DMS79 (cell line): Measurements from ENCODE around the gene PARPBP.
"Not testable (repeated sequence)": the region's sequence is repeated elsewhere in the genome, so short reads cannot be mapped to it uniquely, and the experiment has no call there.

ENCODE experiments used
- DNase-seq: peaks from one replicate; lab custom pipeline; 2025; lab: John Stamatoyannopoulos, UW

Gene PARPBP

DNA sequence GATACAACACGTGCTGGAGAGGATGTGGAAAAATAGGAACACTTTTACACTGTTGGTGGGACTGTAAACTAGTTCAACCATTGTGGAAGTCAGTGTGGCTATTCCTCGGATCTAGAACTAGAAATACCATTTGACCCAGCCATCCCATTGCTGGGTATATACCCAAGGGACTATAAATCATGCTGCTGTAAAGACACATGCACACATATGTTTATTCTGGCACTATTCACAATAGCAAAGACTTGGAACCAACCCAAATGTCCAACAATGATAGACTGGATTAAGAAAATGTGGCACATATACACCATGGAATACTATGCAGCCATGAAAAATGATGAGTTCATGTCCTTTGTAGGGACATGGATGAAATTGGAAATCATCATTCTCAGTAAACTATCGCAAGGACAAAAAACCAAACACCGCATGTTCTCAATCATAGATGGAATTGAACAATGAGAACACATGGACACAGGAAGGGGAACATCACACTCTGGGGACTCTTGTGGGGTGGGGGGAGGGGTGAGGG, 27.1 kb downstream of the PARPBP start:
- DNase-seq = not testable (repeated sequence)

DNA sequence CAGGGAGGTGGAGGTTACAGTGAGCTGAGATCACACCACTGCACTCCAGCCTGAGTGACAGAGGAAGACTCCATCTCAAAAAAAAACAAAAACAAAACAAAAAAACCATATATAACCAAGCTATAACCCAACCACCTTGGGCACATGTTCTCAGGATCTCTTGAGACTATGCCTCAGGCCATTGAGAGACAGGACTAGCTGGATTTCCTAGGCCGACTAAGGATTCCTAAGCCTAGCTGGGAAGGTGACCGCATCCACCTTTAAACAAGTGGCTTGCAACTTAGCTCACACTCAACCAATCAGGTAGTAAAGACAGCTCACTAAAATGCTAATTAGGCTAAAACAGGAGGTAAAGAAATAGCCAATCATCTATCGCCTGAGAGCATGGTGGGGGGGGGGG, 35.2 kb downstream of the PARPBP start:
- not testable (repeated sequence) for DNase-seq

DNA sequence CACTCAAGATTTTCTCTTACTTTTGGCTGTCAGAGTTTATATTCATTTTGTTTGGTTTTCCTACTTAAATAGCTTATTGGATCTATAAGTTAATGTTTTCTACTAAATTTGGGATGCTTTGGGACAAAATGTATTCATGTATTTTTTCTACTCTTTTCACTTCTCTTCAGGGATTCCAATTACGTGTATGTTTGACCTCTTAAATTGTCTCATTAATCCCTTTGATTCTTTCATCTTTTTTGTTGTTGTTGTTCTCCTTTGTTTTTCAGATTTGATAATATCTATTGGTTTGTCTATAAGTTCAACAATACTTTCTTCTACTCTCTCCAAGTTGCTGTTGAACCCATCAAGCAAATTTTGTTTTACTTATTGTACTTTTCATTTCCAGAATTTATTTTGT, 43.4 kb downstream of the PARPBP start:
- DNase-seq = no peak

DNA sequence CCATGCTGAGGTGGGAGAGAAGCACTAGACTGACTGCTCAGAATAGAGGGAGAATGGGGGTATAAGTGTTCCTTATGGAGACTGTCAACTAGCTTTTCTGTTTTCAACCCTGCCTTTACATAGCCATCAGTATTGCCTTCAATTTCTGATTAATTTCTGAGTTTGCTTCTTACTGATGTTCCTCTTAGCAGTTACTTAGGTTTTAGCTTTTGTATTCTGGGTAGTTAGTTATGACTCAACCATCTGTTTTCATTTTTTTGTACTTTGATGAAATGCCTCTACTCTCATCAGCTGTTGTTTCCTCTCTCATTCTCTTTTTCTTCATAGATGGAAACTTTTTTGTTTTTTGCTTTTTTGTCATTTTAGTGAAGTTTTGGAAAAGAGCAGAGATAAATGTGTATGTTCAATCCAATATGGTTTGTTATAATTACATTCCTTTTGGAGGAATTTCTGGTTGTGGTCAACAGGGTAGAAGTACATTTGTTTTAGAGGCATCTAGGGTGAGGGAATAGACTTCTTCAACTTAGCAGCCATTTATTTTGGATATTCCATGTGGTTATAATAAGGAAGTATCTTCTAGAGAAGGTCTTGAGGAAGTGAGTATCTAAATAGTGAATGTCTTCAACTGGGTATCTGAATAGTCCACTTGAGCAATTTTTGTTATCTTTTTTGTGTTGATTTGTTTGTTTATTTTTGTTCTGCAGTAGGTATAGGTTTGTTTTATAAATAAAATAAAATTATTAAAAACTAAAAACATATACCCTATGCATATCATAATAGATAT, 48.0 kb downstream of the PARPBP start:
- DNase-seq = no peak

DNA sequence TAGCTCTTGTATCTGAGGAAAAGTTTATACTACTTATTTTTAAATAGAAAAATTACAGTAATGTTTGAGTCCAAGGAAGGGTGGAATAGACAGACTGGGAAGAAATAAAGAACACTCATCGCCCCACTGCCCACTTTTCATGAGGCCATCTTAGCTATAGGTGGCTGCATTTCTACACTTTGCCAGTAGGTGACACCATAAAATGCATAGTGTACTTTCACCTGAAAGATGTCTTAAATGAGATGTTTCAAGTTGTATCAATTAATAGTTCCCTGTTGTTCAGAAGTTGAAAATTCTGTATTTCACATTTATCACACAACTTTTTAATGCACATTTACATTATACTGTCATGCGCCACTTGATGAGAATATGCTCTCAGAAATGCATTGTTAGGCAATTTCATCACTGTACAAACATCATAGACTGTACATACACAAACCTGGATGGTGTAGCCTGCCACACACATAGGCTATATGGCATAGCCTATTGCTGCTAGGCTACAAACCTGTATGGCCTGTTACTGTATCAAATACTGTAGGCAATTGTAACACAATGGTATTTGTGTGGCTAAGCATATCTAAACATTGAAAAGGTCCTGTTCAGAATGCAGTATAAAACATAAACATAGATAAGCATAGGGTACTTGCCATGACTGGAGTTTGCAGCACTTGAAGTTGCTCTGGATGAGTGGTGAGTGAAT, 50.1 kb downstream of the PARPBP start:
- no peak for DNase-seq

DNA sequence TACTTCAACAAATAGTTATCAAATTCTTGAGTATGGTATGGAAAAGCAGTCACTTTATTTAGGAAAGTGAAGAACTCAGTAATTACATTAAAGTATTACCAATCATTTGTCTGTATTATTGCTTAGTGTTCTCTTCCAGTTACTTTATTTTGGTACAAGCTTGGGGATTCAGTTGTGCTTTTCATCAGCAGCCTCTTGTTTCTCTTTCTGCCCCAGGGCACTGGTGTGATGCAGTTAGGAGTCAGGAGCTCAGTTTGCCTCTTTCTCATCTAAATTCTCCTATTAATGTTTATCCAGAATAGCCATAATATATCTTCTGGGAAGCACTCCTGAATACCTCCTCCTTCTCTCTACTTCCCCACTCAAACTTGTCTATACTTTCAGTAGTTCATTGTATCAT, 52.0 kb downstream of the PARPBP start:
- DNase-seq = no peak

DNA sequence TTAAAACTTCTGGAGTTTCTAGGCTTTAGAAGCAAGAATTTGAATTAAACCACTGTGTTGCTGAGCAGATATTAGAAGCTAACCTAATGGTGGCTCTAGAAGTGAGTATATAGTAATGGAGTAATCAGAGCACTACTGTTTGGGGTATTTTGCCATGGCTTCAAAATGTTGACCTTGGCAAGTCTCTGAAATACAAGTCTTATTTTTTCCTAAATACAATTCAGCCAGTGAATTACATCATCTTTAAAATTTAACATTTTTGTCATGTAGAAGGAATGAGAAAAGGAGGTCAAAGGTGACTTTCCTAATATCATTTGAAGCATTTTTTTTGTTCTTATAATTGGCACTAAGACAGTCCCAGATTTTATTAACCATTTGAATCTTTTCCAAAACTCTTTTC, 52.5 kb downstream of the PARPBP start:
- DNase-seq = no peak

DNA sequence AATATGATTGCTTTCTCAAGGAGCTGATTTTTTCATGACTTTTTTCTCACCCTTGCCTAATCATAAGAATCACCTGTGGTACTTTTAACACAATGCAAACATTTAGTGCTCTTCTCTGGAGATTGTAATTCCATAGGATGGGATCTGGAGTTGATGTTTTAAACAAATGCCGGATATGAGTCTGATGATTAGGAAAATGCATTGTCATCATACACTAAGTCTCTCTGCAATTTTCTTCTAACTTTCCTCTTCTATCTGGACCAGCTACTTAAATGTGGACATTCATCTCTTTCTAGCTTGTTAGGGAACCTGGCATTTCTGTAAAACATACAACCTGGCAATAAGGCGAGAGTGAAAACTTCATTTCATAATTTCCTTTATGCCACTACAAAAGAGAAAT, 54.1 kb downstream of the PARPBP start:
- no peak for DNase-seq

DNA sequence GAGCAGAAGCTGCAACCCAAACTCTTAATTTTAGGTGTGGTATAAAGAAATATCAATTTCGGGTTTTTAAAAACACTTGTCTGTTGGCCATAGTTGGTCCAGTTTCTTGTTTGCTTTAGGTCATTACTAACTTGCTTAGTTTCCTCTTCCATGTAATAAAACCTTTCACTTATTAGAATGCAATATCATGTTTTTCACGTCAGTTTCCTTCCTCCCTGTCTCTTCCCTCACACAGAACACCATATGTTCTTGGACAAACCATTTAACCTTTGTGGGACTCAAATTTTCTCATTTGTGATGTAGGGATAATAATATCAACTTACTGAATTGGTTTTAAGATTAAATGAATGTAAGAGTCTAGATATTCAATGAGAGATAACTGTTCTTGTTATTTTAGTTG, 54.8 kb downstream of the PARPBP start:
- DNase-seq = no peak

DNA sequence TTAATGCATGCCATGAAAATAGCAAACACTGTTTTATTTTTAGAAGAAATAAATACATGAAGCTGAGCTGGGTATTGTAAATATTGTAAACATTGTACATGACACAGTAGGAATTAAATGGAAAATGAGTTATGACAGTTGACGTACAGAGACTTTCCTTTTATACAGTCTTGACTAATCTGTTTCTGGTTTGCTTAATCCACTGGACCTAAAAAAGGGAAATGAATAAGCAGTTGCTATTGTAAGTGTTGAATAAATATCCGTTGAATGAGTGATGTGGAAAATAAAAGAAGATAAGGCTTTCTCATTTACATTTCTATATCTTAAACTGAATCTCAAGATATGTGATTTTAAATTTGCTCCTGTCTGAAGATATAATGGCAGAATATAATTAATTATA, 62.7 kb downstream of the PARPBP start:
- no peak for DNase-seq

DNA sequence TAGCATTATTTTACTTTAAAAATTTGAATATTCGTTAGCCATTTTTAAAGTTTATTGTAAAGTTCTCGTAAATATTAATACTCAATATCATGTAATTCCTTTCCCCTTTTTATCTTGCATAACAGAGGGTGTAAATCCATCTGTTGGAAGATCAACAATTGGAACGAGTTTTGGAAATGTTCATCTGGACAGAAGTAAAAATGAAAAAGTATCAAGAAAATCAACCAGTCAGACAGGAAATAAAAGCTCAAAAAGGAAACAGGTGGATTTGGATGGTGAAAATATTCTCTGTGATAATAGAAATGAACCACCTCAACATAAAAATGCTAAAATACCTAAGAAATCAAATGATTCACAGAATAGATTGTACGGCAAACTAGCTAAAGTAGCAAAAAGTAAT, 75.8 kb downstream of the PARPBP start:
- DNase-seq = no peak

DNA sequence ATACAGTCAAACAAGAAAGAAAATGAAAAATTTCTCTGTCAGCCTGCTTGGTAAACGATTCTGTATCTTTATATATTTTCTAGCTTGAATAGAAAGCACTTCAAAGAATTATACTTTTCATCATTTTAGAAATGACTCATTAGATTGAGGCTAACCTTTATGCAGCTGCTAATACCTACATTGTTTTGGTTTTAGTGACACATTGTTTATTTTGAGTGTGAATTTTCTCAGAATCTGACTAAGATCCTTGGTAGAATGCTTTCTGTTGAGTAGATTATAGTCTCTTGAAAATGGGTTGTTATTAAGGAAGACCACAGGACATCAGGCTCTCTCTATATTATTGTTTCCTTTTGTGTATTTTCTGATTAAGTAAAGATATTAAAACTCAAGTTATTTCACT, 77.8 kb downstream of the PARPBP start, which contains the start of gene PMCH:
Gene PMCH, minus strand, starts transcription at position 45 of the 400 bp plus-strand sequence. CDS start 63 bp downstream, outside the sequence.
- DNase-seq = no peak

DNA sequence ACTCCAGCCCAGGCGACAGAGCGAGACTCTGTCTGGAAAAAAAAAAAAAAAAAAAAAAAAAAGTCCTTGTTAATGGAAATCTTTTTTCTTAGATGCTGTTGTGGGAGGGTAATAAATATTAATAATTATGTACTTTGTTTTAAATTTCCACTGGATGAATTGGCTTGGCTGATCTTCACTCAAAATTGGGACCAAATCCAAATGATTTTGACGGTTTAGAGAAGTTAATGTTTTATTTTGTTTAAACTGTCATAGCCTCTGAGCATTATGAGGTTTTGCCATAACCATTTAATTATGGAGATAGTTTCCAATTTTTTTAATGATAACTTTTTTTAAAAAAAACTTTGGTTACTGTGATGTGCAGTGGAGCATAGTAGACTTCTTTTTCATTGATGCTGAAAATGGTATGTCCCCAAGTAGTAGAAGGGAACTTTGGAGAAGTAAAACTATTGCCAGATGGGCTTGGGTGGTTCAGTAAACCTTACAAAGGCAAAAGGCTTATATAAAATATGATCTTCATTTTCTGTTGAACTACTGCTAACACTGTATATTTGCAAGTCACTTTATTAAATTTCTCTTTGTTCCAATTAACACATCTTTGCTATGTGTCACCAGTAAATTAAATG, 81.6 kb downstream of the PARPBP start:
- DNase-seq = no peak

DNA sequence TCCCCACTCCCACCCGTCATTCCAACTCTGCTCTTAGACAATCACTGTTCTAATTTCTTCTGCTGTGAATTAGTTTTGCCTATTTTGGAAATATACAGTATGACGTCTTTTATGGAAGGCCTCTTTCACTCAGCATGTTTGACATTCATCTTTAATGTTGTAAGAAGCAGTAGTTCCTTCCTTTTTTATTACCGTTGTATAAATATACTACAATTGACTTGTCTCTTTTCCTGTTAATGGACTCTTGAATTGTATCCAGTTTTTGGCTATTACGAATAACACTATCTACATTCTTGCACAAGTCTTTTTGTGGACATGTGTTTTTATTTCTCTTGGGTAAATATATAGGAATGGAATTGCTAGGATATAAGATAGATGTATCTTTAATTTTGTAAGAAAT, 82.6 kb downstream of the PARPBP start:
- no peak for DNase-seq

DNA sequence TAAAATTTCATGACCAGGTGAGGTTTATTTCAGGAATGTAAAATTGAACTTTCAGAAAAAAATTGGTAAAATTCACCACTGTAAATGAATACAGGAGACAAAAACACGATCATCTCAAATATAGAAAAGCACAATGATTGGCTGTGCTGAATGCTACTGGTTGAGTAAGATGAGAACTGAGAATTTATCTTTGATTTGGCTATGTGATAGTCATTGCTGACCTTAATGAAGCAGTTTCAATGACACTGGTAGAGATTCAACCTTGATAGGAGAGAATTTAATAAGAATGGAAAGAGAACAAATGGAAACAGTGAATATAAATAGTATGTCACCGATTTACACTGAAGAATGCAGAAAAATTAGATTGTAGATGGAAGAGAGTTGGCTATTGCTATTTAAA, 84.0 kb downstream of the PARPBP start:
- DNase-seq = no peak

DNA sequence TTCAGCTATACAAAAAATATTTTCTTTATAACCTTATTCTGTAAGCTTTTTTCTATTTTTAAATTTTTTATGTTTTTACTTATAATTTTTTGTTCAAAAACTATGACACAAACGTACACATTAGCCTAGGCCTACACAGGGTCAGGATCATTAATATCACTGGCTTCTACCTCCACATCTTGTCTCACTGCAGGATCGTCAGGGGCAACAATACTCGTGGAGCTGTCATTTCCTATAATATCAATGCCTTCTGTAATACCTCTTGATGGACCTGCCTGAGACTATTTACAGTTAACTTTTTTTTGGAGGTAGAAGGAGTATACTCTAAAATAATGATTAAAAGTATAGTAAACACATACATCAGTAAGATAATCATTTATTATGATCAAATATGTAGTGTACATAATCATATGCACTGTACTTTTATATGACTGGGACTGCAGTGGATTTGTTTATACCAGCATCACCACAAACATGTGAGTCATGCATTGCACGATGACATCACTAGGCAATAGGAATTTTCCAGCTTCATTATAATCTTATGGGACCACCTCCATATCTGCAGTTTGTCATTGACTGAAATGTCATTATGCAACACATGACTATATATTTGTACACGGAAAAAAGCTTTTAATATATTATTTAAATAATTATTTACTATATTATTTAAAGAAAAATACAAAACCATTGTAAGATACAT, 96.2 kb downstream of the PARPBP start:
- DNase-seq = no peak

DNA sequence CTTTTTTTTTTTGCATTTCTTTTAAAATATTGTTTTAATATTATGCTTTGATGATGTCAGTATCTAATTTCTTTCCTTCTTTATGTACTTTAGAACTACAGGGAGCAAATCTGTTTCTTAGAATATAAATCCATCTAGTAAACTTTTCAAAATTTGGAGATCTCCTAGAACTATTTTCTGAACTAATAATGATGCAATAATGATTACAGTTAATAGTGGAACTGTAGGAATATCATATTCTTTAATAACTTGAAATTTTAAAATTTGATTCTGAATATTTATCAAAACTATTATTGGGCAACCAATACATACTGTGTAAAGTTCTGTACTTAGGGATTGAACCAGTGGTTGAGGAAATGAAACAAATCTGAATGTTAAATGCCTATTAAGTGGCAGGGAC, 100.8 kb downstream of the PARPBP start:
- DNase-seq = no peak

DNA sequence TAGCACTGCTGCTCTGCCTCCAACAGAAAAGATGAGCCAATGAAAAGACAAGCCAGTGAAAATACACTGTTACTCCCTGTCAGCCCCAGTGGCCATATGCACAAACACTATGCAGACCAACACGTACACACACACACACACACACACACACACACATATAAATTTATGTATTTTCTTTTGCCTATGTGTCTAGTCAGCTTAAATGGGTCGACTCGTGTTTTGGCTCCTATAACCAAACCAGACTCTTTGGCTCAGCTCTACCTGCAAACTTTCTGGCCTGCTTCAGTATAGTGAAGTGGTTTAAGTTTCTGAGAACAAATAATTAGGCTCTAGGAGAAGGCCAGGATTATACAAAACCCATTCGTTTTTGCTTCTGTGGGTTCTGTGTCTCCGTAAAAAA, 108.0 kb downstream of the PARPBP start:
- no peak for DNase-seq

DNA sequence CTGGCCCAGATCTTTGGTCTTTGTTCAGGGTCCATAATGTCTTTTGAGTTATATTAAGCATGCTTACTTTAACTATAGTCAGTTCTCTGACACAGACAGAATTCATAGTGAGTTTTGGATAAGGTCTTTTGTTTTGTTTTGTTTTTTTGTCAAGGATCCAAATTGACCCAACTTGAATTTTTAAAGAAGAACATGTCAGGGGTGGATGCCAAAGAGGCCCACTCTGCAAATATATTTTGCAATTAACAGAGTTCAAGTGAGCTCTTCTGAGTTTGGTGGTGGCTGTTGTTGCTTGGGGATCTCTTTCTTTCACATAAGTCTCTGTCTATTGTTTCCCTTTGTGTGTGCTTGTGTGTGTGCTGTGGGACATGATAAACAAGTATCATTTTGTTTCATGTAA, 112.1 kb downstream of the PARPBP start:
- DNase-seq = no peak

DNA sequence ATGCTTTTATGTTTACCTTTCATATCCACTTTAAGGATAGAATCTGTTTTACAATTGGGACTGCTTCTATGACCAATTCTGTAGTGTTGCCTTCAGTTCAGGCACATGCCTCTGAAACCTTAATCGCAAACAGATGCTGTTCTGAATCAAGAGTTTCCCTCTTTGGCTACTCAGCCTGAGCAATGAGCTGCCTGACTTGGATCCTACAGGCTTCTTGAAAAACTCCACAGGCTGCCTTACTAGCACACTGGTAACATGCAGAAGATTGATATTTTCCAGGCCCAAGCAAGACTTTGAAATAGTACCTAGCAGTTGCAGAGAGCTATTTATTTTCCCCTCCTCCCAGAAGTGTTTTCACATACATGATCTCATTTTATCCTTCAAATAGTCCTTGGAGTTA, 112.5 kb downstream of the PARPBP start:
- DNase-seq = no peak

DNA sequence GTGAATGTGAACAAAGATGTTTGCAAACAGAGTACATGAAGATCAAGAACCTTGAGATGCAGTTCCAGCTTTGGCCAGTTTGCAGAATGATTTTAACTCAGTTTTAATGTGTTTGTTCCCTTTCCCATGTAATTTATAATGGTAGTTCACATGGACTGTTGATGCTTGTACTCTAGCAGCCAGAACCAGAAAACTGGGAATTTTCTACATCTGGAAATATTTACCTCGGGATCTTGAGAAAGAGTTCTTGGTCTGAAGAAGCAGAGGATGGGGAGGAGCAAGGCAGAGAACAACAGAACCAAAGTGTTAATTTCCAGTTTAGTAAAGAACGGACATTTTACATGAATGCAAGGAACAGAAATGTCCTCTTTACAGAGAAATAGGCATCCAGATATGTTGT, 114.6 kb downstream of the PARPBP start:
- no peak for DNase-seq

DNA sequence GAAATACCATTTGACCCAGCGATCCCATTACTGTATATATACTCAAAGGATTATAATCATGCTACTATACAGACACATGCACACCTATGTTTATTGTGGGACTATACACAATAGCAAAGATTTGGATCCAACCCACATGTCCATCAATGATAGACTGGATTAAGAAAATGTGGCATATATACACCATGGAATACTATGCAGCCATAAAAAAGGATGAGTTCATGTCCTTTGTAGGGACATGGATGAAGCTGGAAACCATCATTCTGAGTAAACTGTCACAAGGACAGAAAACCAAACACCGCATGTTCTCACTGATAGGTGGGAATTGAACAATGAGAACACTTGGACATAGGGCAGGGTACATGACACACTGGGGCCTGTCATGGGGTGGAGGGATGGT, 120.9 kb downstream of the PARPBP start:
- DNase-seq = not testable (repeated sequence)
